ENCODE results near the gene YWHAG. TPM values are rescaled to one million over a fixed set of nuclear protein-coding genes. Genes with fewer than 3 reads are reported as not detected.
"Not testable (repeated sequence)": the region's sequence is repeated elsewhere in the genome, so short reads cannot be mapped to it uniquely, and the experiment has no call there.

YWHAG gene
- total RNA-seq, 1 experiment from 2014 or later: 241 TPM

DNA sequence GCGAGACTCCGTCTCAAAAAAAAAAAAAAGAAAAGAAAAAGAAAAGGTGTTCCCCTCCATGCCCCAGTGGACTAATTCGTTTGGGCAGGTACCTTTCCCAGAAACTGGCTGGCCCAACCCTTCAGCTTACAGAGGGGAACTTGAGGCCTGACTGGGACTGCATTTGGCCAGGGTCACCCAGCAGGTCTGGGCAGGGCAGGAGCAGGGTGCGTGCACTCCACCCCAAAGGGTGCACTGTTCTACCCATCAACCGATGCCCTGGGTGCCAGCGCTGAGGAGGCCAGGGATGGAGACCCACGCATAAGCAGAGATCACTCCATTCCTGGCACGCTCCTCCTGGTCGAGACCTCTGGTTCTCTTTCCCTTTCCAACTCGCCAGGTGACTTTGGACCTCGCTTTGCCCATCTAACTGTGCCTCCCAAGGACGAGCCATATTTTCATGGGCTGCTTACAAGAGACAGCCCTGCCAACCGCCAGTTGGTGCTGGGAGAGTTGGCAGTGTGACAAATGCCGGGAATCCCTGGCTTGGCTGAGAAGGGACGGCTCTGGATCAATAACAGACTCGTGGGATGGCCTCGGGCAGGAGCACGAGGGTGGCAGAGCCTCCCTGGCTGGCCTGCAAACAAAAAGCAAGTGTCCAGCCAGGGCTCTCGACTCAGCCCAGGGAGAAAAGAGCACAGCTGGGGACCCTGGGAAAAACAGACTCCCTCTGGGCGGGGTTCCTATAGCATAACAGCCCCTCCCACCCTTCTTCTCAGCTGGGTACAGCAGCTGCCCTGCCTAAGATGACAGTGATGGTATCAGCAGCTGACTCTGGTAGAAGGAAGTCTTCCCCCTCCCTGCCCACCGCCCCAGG lies 48.5 kb downstream of the YWHAG start:
- Histone ChIP-seq H3T11ph (ENCODE audit: low read length) (no peak overlapping the region), H3K79me1 (ENCODE audit: insufficient read depth, low read depth, low read length, poor library complexity, severe bottlenecking) (no peaks in the 10 kb centered on the region), H2BK120ac (ENCODE audit: low read depth, low read length, poor library complexity, severe bottlenecking) (no peak overlapping the region), H3K56ac (ENCODE audit: insufficient read length, low read depth, low read length) (no peak overlapping the region), H3K23ac (ENCODE audit: insufficient read length, low read depth, low read length) (no peak overlapping the region), H4K8ac (replicated peaks; ENCODE audit: insufficient read length, low read depth, low read length) (no peak overlapping the region), H3K23me2 (ENCODE audit: insufficient read length, low read depth, low read length, poor library complexity, severe bottlenecking) (peaks cover 3% of the 10 kb centered on the region), H3K9ac (ENCODE audit: extremely low read depth, insufficient read length, low read length) (no peak overlapping the region), H3K9me3 (ENCODE audit: control insufficient read depth, low read depth, low read length) (no peaks in the 10 kb centered on the region), H3K27me3 (ENCODE audit: insufficient read depth, low read length) (no peaks in the 10 kb centered on the region), H2BK20ac (ENCODE audit: low read depth, low read length, poor library complexity, severe bottlenecking) (no peak overlapping the region), H3K4me2 (ENCODE audit: insufficient read depth, insufficient read length, low read length) (no peak overlapping the region), H3K27ac (ENCODE audit: insufficient read length, low read depth, low read length) (no peak overlapping the region), H2BK15ac (ENCODE audit: low read depth, low read length) (no peak overlapping the region), H3K79me2 (ENCODE audit: insufficient read depth, low read length) (no peaks in the 10 kb centered on the region), H4K91ac (ENCODE audit: insufficient read length, low read depth, low read length) (no peak overlapping the region), H3K4ac (ENCODE audit: low read depth, low read length) (no peak overlapping the region), H4K5ac (ENCODE audit: insufficient read length, low read depth, low read length) (no peak overlapping the region), H2BK12ac (ENCODE audit: insufficient read length, low read depth, low read length) (no peak overlapping the region), H2AK5ac (ENCODE audit: insufficient read length, low read length) (no peak overlapping the region), H3K14ac (ENCODE audit: insufficient read depth, low read length) (no peak overlapping the region; the same call in 1 of the 2 replicates), H2AFZ (ENCODE audit: low read length) (no peak overlapping the region), H3K18ac (ENCODE audit: insufficient read length, low read depth, low read length) (no peak overlapping the region), H3K4me1 (ENCODE audit: insufficient read depth, low read length) (no peaks in the 10 kb centered on the region), H4K20me1 (ENCODE audit: control insufficient read depth, insufficient read depth, insufficient read length) (no peaks in the 10 kb centered on the region), H2BK5ac (ENCODE audit: insufficient read length, low read length) (no peak overlapping the region)
- peaks cover 10 to 18% of the 10 kb centered on the region in 2 experiments for H3K4me1 Mint-ChIP-seq
- H3K27ac Mint-ChIP-seq: no peak overlapping the region
- H3K9me3 Mint-ChIP-seq: 0 out of 5 replicates have a peak, but pooled peaks cover 0 to 2% of the 10 kb centered on the region in 2 experiments
- DNase-seq: no peak
- H3K36me3 Mint-ChIP-seq (ENCODE audit: insufficient read depth in 1 of 3, low read depth in 3 of 3): peaks cover 0 to 4% (median 0%) of the 10 kb centered on the region in 3 experiments; a peak in 1 of 7 replicates
- no peaks in the 10 kb centered on the region; the same call in 1 of the 2 replicates for H3K27me3 Mint-ChIP-seq (ENCODE audit: low read depth)
- WGBS (ENCODE audit: extremely low coverage, insufficient read length, low lambda C conversion rate): no CpG with 5 or more reads among the region's 21 CpGs
- H3K4me3 Mint-ChIP-seq: no peak overlapping the region
- TF ChIP-seq, protein P1, sequence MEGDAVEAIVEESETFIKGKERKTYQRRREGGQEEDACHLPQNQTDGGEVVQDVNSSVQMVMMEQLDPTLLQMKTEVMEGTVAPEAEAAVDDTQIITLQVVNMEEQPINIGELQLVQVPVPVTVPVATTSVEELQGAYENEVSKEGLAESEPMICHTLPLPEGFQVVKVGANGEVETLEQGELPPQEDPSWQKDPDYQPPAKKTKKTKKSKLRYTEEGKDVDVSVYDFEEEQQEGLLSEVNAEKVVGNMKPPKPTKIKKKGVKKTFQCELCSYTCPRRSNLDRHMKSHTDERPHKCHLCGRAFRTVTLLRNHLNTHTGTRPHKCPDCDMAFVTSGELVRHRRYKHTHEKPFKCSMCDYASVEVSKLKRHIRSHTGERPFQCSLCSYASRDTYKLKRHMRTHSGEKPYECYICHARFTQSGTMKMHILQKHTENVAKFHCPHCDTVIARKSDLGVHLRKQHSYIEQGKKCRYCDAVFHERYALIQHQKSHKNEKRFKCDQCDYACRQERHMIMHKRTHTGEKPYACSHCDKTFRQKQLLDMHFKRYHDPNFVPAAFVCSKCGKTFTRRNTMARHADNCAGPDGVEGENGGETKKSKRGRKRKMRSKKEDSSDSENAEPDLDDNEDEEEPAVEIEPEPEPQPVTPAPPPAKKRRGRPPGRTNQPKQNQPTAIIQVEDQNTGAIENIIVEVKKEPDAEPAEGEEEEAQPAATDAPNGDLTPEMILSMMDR (conservative IDR thresholded peaks at IDR 0.05): no peak

- not testable (repeated sequence) for H3K79me2 ChIP-seq (ENCODE audit: insufficient read depth, low read length); H4K5ac ChIP-seq (ENCODE audit: insufficient read length, low read depth, low read length); H3K14ac ChIP-seq (ENCODE audit: insufficient read depth, low read length); H3K79me1 ChIP-seq (ENCODE audit: insufficient read depth, low read depth, low read length, poor library complexity, severe bottlenecking); H2AFZ ChIP-seq (ENCODE audit: low read length); H2BK5ac ChIP-seq (ENCODE audit: insufficient read length, low read length); H2BK20ac ChIP-seq (ENCODE audit: low read depth, low read length, poor library complexity, severe bottlenecking); H3K4ac ChIP-seq (ENCODE audit: low read depth, low read length); H4K20me1 ChIP-seq (ENCODE audit: control insufficient read depth, insufficient read depth, insufficient read length); H3K9me3 Mint-ChIP-seq; H2AK5ac ChIP-seq (ENCODE audit: insufficient read length, low read length); H2BK15ac ChIP-seq (ENCODE audit: low read depth, low read length); H2BK120ac ChIP-seq (ENCODE audit: low read depth, low read length, poor library complexity, severe bottlenecking); H3K23ac ChIP-seq (ENCODE audit: insufficient read length, low read depth, low read length); H4K91ac ChIP-seq (ENCODE audit: insufficient read length, low read depth, low read length); H3K18ac ChIP-seq (ENCODE audit: insufficient read length, low read depth, low read length); H3K36me3 Mint-ChIP-seq (ENCODE audit: insufficient read depth in 1 of 3, low read depth in 3 of 3); H3K27me3 Mint-ChIP-seq (ENCODE audit: low read depth); H3K9ac ChIP-seq (ENCODE audit: extremely low read depth, insufficient read length, low read length); H3K4me1 ChIP-seq (ENCODE audit: insufficient read depth, low read length); H3K23me2 ChIP-seq (ENCODE audit: insufficient read length, low read depth, low read length, poor library complexity, severe bottlenecking); H2BK12ac ChIP-seq (ENCODE audit: insufficient read length, low read depth, low read length); H3K27ac Mint-ChIP-seq; H3K56ac ChIP-seq (ENCODE audit: insufficient read length, low read depth, low read length); H3K4me3 Mint-ChIP-seq; H3K4me2 ChIP-seq (ENCODE audit: insufficient read depth, insufficient read length, low read length); H3K27ac ChIP-seq (ENCODE audit: insufficient read length, low read depth, low read length); H3K27me3 ChIP-seq (ENCODE audit: insufficient read depth, low read length); DNase-seq; H3T11ph ChIP-seq (ENCODE audit: low read length); H4K8ac ChIP-seq (replicated peaks; ENCODE audit: insufficient read length, low read depth, low read length); H3K9me3 ChIP-seq (ENCODE audit: control insufficient read depth, low read depth, low read length)
- WGBS (ENCODE audit: extremely low coverage, insufficient read length, low lambda C conversion rate): no CpG with 5 or more reads among the region's 50 CpGs
- H3K4me1 Mint-ChIP-seq: peaks cover 10 to 25% of the 10 kb centered on the region in 2 experiments
These were observed 49.3 kb downstream of the YWHAG start for GRCh38 chr7:76309341-76310101.
